HUES6 (cell line): ENCODE data around the gene AKAP6.

Experiments
- H3K27ac ChIP-seq: 2 replicates; pipeline ENCODE4 v1.7.0; 2013; ENCODE audit warnings: low read depth, mild to moderate bottlenecking, low read length, inconsistent platforms
- H3K27me3 ChIP-seq: 2 replicates; pipeline ENCODE4 v1.6.1; 2013; ENCODE audit warnings: low read length; ENCODE audit not compliant: control insufficient read depth, insufficient read depth
- H3K36me3 ChIP-seq: 2 replicates; pipeline ENCODE4 v1.6.1; 2013; ENCODE audit warnings: low read length; ENCODE audit not compliant: control insufficient read depth, insufficient read depth
- H3K4me1 ChIP-seq: 2 replicates; pipeline ENCODE4 v1.6.1; 2013; ENCODE audit warnings: low read length; ENCODE audit not compliant: control insufficient read depth, insufficient read depth
- H3K4me3 ChIP-seq: 2 replicates; pipeline ENCODE4 v1.5.1; 2013; ENCODE audit warnings: low read depth, low read length
- H3K9ac ChIP-seq: one replicate; pipeline ENCODE4 v1.6.1; 2013; ENCODE audit warnings: mild to moderate bottlenecking, low read length
- H3K9me3 ChIP-seq: 2 replicates; pipeline ENCODE4 v1.6.1; 2013; ENCODE audit warnings: low read depth, low read length; ENCODE audit not compliant: control insufficient read depth, insufficient read depth

AKAP6 gene

GRCh38 chr14:32394038-32394437, 64.9 kb downstream of the AKAP6 start:
- H3K4me3 ChIP-seq = no peak overlapping the region
- H3K36me3 ChIP-seq = no peaks in the 10 kb centered on the region
- H3K27me3 ChIP-seq = no peaks in the 10 kb centered on the region
- peaks cover 6% of the 10 kb centered on the region; the same call in 1 of the 2 replicates for H3K4me1 ChIP-seq
- no peak overlapping the region for H3K9ac ChIP-seq
- H3K27ac ChIP-seq = no peak overlapping the region
- no peaks in the 10 kb centered on the region for H3K9me3 ChIP-seq

- Histone ChIP-seq H3K27me3 (no peaks in the 10 kb centered on the region), H3K4me1 (peaks cover 9% of the 10 kb centered on the region; the same call in 1 of the 2 replicates), H3K9me3 (no peaks in the 10 kb centered on the region), H3K9ac (no peak overlapping the region), H3K4me3 (no peak overlapping the region), H3K27ac (no peak overlapping the region), H3K36me3 (no peaks in the 10 kb centered on the region)
Observed at GRCh38 chr14:32396885-32397284, 67.8 kb downstream of the AKAP6 start.

- Histone ChIP-seq H3K9me3 (no peaks in the 10 kb centered on the region), H3K4me3 (no peak overlapping the region), H3K27ac (no peak overlapping the region), H3K36me3 (no peaks in the 10 kb centered on the region), H3K27me3 (no peaks in the 10 kb centered on the region), H3K9ac (no peak overlapping the region), H3K4me1 (peaks cover 9% of the 10 kb centered on the region; the same call in 1 of the 2 replicates)
Observed at GRCh38 chr14:32397861-32398640, 69.0 kb downstream of the AKAP6 start.

GRCh38 chr14:32399920-32400319, 70.8 kb downstream of the AKAP6 start:
- peaks cover 9% of the 10 kb centered on the region; the same call in 1 of the 2 replicates for H3K4me1 ChIP-seq
- H3K27ac ChIP-seq = no peak overlapping the region
- H3K4me3 ChIP-seq = no peak overlapping the region
- no peaks in the 10 kb centered on the region for H3K9me3 ChIP-seq
- H3K9ac ChIP-seq = no peak overlapping the region
- H3K27me3 ChIP-seq = no peaks in the 10 kb centered on the region
- no peaks in the 10 kb centered on the region for H3K36me3 ChIP-seq

GRCh38 chr14:32400480-32400879, 71.4 kb downstream of the AKAP6 start:
- H3K9me3 ChIP-seq = no peaks in the 10 kb centered on the region
- peaks cover 9% of the 10 kb centered on the region; the same call in 1 of the 2 replicates for H3K4me1 ChIP-seq
- H3K4me3 ChIP-seq = no peak overlapping the region
- no peaks in the 10 kb centered on the region for H3K36me3 ChIP-seq
- H3K27ac ChIP-seq = no peak overlapping the region
- no peaks in the 10 kb centered on the region for H3K27me3 ChIP-seq
- H3K9ac ChIP-seq = no peak overlapping the region

- Histone ChIP-seq H3K27ac (no peak overlapping the region), H3K36me3 (no peaks in the 10 kb centered on the region), H3K4me3 (no peak overlapping the region), H3K4me1 (peaks cover 8% of the 10 kb centered on the region; the same call in 1 of the 2 replicates), H3K9me3 (no peaks in the 10 kb centered on the region), H3K27me3 (no peaks in the 10 kb centered on the region), H3K9ac (no peak overlapping the region)
Observed at GRCh38 chr14:32403021-32403420, 73.9 kb downstream of the AKAP6 start.

GRCh38 chr14:32403688-32404087, 74.6 kb downstream of the AKAP6 start:
- H3K36me3 ChIP-seq = no peaks in the 10 kb centered on the region
- no peak overlapping the region for H3K27ac ChIP-seq
- no peaks in the 10 kb centered on the region for H3K27me3 ChIP-seq
- H3K9ac ChIP-seq = no peak overlapping the region
- H3K9me3 ChIP-seq = no peaks in the 10 kb centered on the region
- peaks cover 3% of the 10 kb centered on the region; the same call in 1 of the 2 replicates for H3K4me1 ChIP-seq
- H3K4me3 ChIP-seq = no peak overlapping the region

- Histone ChIP-seq H3K27me3 (no peaks in the 10 kb centered on the region), H3K9me3 (no peaks in the 10 kb centered on the region), H3K4me3 (no peak overlapping the region), H3K36me3 (no peaks in the 10 kb centered on the region), H3K9ac (no peak overlapping the region), H3K27ac (no peak overlapping the region), H3K4me1 (peaks cover under 1% of the 10 kb centered on the region; the same call in 1 of the 2 replicates)
Observed at GRCh38 chr14:32404784-32405573, 75.9 kb downstream of the AKAP6 start.

- Histone ChIP-seq H3K9ac (no peak overlapping the region), H3K27ac (no peak overlapping the region), H3K4me1 (no peaks in the 10 kb centered on the region), H3K4me3 (no peak overlapping the region), H3K36me3 (no peaks in the 10 kb centered on the region), H3K9me3 (no peaks in the 10 kb centered on the region), H3K27me3 (no peaks in the 10 kb centered on the region)
Observed at GRCh38 chr14:32405856-32406255, 76.8 kb downstream of the AKAP6 start.

GRCh38 chr14:32407130-32407529, 78.0 kb downstream of the AKAP6 start:
- no peaks in the 10 kb centered on the region for H3K27me3 ChIP-seq
- no peak overlapping the region for H3K4me3 ChIP-seq
- peaks cover 3% of the 10 kb centered on the region; the same call in 1 of the 2 replicates for H3K4me1 ChIP-seq
- H3K9me3 ChIP-seq = no peaks in the 10 kb centered on the region
- H3K36me3 ChIP-seq = no peaks in the 10 kb centered on the region
- no peak overlapping the region for H3K27ac ChIP-seq
- no peak overlapping the region for H3K9ac ChIP-seq

- Histone ChIP-seq H3K4me3 (no peak overlapping the region), H3K27ac (no peak overlapping the region), H3K9me3 (no peaks in the 10 kb centered on the region), H3K36me3 (no peaks in the 10 kb centered on the region), H3K4me1 (peaks cover 6% of the 10 kb centered on the region; the same call in 1 of the 2 replicates), H3K9ac (no peak overlapping the region), H3K27me3 (no peaks in the 10 kb centered on the region)
Observed at GRCh38 chr14:32408018-32408417, 78.9 kb downstream of the AKAP6 start.
